HepG2 (cell line): Measurements from ENCODE around the gene RINL. TPM values are rescaled to one million over a fixed set of nuclear protein-coding genes. Genes with fewer than 3 reads are reported as not detected.
A peak's percentile ranks its signal among the peaks of the same experiment; 100 is the strongest.

ENCODE experiments used
- AKNA ChIP-seq: sonication (generic); formaldehyde crosslinking; IDR thresholded peaks from 2 replicates; pipeline ENCODE4 v1.4.0; 2020; ENCODE audit warnings: missing genetic modification reagents, borderline replicate concordance
- ARNT ChIP-seq: fragments of 450-650 bp; IDR thresholded peaks from 2 replicates; pipeline ENCODE4 v1.6.1; 2017
- CAMTA2 ChIP-seq: sonication (generic); formaldehyde crosslinking; IDR thresholded peaks from 2 replicates; pipeline ENCODE4 v1.4.0; 2020; ENCODE audit warnings: mild to moderate bottlenecking, missing genetic modification reagents, borderline replicate concordance
- CENPBD1 ChIP-seq: sonication (generic); formaldehyde crosslinking; IDR thresholded peaks from 2 replicates; pipeline ENCODE4 v1.8.0; 2022; ENCODE audit warnings: missing genetic modification reagents, low read depth, mild to moderate bottlenecking, borderline replicate concordance
- HOXA7 ChIP-seq: sonication (generic); formaldehyde crosslinking; IDR thresholded peaks from 2 replicates; pipeline ENCODE4 v1.8.1; 2022; ENCODE audit warnings: mild to moderate bottlenecking, missing genetic modification reagents, moderate library complexity
- SOX13 ChIP-seq, 3 experiments: fragments of 450-650 bp in 1 of 3; sonication (generic) in 1 of 3; formaldehyde crosslinking in 1 of 3; IDR thresholded peaks in 2 of 3; conservative IDR thresholded peaks in 1 of 3; 2 replicates each; pipeline versions ENCODE4 v1.5.0 to v1.6.1; 2016 to 2020; ENCODE audit warnings: antibody characterized with exemption in 1 of 3, mild to moderate bottlenecking in 1 of 3, missing compliant biosample characterization in 1 of 3, missing genetic modification reagents in 1 of 3, moderate library complexity in 1 of 3
- ZBTB2 ChIP-seq: sonication (generic); formaldehyde crosslinking; IDR thresholded peaks from 2 replicates; pipeline ENCODE4 v1.8.0; 2022; ENCODE audit warnings: low read depth, missing genetic modification reagents
- ZBTB33 ChIP-seq: sonication (generic); formaldehyde crosslinking; IDR thresholded peaks from 2 replicates; pipeline ENCODE4 v1.4.0; 2020; ENCODE audit warnings: missing genetic modification reagents
- ZGPAT ChIP-seq: IDR thresholded peaks from 2 replicates; pipeline ENCODE4 v1.6.1; 2016; ENCODE audit warnings: mild to moderate bottlenecking
- ZIK1 ChIP-seq: sonication (generic); formaldehyde crosslinking; IDR thresholded peaks from 2 replicates; pipeline ENCODE4 v1.5.0; 2020; ENCODE audit warnings: mild to moderate bottlenecking, low read depth, missing genetic modification reagents, borderline replicate concordance
- ZNF326 ChIP-seq: sonication (generic); formaldehyde crosslinking; IDR thresholded peaks from 2 replicates; pipeline ENCODE4 v1.4.0; 2020; ENCODE audit warnings: missing genetic modification reagents, borderline replicate concordance
- ZNF33B ChIP-seq: sonication (generic); formaldehyde crosslinking; IDR thresholded peaks from 2 replicates; pipeline ENCODE4 v1.5.1; 2020; ENCODE audit warnings: mild to moderate bottlenecking, missing genetic modification reagents
- ZNF350 ChIP-seq: sonication (generic); formaldehyde crosslinking; IDR thresholded peaks from 2 replicates; pipeline ENCODE4 v1.4.0; 2020; ENCODE audit warnings: mild to moderate bottlenecking, low read depth, missing genetic modification reagents, borderline replicate concordance
- ZNF484 ChIP-seq: sonication (generic); formaldehyde crosslinking; IDR thresholded peaks from 2 replicates; pipeline ENCODE4 v1.5.1; 2020; ENCODE audit warnings: mild to moderate bottlenecking, low read depth, missing genetic modification reagents, borderline replicate concordance
- ZNF891 ChIP-seq: sonication (generic); formaldehyde crosslinking; IDR thresholded peaks from 2 replicates; pipeline ENCODE4 v1.5.0; 2020; ENCODE audit warnings: mild to moderate bottlenecking, missing genetic modification reagents
- polyA plus RNA-seq, 8 experiments: library from polyadenylated mRNA; depleted of rRNA in 3 of 8; stranded (reverse) in 7 of 8; unstranded in 1 of 8; fragments of >200 nt; fragmentation: Illumina TruSeq in 4 of 8; extraction: Trizol in 4 of 8; gene quantifications; 2 replicates each; pipeline versions ENCODE4 v1.2.1 to v1.2.3, GENCODE V29; 2011 to 2016; ENCODE audit warnings: low read depth in 4 of 8, missing spikeins in 1 of 8, mixed read lengths in 1 of 8; ENCODE audit not compliant: insufficient read depth in 1 of 8
- total RNA-seq, 5 experiments: library from RNA; depleted of rRNA; stranded (reverse); fragments of >200 nt; fragmentation: Illumina TruSeq; extraction: Trizol; gene quantifications; 2 replicates each; pipeline ENCODE4 v1.2.3, GENCODE V29; 2016; ENCODE audit warnings: low read depth in 1 of 5

RINL gene
- total and polyA plus RNA-seq, 2 of the 13 experiments (the other 11 are each of a cell fraction or from before 2014, with no cell fraction given), result 11.4 to 18.0 TPM

- TF ChIP-seq ZNF350 (CRISPR knock-in tag) (no peak; the same call in 1 of the 2 replicates), ZIK1 (CRISPR knock-in tag) (no peak), ZNF891 (no peak), ZBTB33 (CRISPR knock-in tag) (0 out of 2 replicates have a peak, but pooled peaks have one; percentile 46), ZBTB2 (CRISPR knock-in tag) (no peak), CAMTA2 (CRISPR knock-in tag) (no peak), ZNF484 (CRISPR knock-in tag) (no peak), ARNT (no peak), AKNA (CRISPR knock-in tag) (no peak), ZNF33B (CRISPR knock-in tag) (no peak), CENPBD1 (CRISPR knock-in tag) (no peak), SOX13 (IDR thresholded peaks at IDR 0.05) (0 out of 2 replicates have a peak, but pooled peaks have one; percentile 13), SOX13 (CRISPR knock-in tag; conservative IDR thresholded peaks at IDR 0.05 in 1 of 2, IDR thresholded peaks at IDR 0.05 in 1 of 2) (peak in 1 of 2 experiments; percentile 56; a peak in 2 of 4 replicates), ZNF326 (CRISPR knock-in tag) (no peak), HOXA7 (CRISPR knock-in tag) (no peak), ZGPAT (0 out of 2 replicates have a peak, but pooled peaks have one; percentile 16)
These were observed 58.7 kb downstream of the RINL start (continued) for GRCh38 chr19:38819231-38819920.
